Activated CD4-positive, alpha-beta T cell treated with anti-CD3 and anti-CD28 coated beads for 36 hours (primary cell): ENCODE measurements around the gene CACNA1I. TPM values are rescaled to one million over a fixed set of nuclear protein-coding genes. Genes with fewer than 3 reads are reported as not detected.

ENCODE experiments used
- ATAC-seq: fragments of 200-7000 bp; cut with Tn5 transposase; one replicate; pipeline ENCODE4 v1.10.0; 2021; ENCODE audit warnings: mild to moderate bottlenecking, moderate library complexity
- CTCF ChIA-PET: fragments of 350-600 bp; sonication (Branson Sonifier 250); formaldehyde crosslinking; loops from one replicate; lab custom pipeline; 2021; ENCODE audit warnings: antibody characterized with exemption; lab: Charles Lee
- POLR2A ChIA-PET: fragments of 350-600 bp; sonication (Branson Sonifier 250); formaldehyde crosslinking; loops from one replicate; lab custom pipeline; 2021; ENCODE audit warnings: antibody characterized with exemption, inconsistent platforms; lab: Charles Lee
- DNase-seq: peaks from one replicate; pipeline ENCODE4 v3.0.0-alpha.2; 2020
- H3K27ac Mint-ChIP-seq: one replicate; pipeline ENCODE4 v1.8.0; 2021; ENCODE audit warnings: mixed read lengths
- H3K27me3 Mint-ChIP-seq: one replicate; pipeline ENCODE4 v1.8.0; 2021; ENCODE audit warnings: mixed read lengths
- H3K36me3 Mint-ChIP-seq: one replicate; pipeline ENCODE4 v1.8.0; 2021; ENCODE audit warnings: low read depth, mixed read lengths
- H3K4me1 Mint-ChIP-seq: one replicate; pipeline ENCODE4 v1.8.0; 2021; ENCODE audit warnings: mixed read lengths
- H3K4me3 Mint-ChIP-seq: one replicate; pipeline ENCODE4 v1.8.0; 2021; ENCODE audit warnings: mild to moderate bottlenecking, moderate library complexity, mixed read lengths
- H3K9me3 Mint-ChIP-seq: one replicate; pipeline ENCODE4 v1.8.0; 2021; ENCODE audit warnings: low read depth, mixed read lengths
- intact Hi-C, 2 experiments: fragments of 100-400 bp; cut with DNase I in 1 of 2; cut with micrococcal nuclease in 1 of 2; formaldehyde crosslinking; loops; one replicate each; pipeline versions ENCODE4 v1.14.2 to v1.15.1; 2022 to 2024; cut with DNase I, micrococcal nuclease
- total RNA-seq, 2 experiments: library from RNA; stranded (reverse); gene quantifications; one replicate each; pipeline ENCODE4 v1.2.3, GENCODE V29; 2021

Gene CACNA1I
- total RNA-seq, 2 experiments from 2014 or later = 0.37 to 0.39 TPM

DNA sequence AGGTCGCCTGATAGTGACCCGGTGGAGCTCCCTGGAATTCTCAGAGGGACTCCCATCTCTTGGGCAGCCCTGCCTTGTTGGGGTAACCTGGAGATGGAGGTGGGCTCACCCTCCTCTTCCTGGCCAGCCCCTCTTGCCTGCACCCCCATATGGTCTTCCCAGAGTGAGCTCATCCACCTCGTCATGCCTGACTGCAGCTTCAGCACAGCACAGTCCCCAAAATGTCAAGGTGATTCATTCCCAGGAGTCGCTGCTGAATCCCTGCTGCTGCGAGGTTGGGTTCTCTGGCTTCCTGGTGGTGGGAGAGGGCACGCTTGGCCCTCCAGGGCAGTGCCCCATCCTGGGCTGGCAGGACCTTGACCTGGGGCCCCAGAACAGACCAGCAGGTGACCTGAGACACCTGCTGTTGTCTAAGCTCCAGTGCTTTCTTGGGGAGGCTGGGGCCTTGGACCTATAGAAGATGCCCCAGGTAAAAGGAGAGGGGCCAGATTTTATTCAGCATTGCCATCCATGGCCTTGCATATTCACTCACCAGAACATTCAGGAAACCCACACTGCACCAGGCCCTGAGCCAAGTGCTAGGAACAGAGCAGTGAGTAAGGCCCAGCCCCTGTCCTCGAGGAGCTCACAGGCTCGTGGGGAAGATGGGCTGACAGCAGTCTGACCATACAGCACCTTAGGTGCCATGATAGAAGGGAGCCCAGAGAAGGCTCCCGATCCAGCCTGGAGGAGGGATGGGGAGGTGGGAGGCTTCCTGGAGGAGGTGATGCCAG lies 72.9 kb downstream of the CACNA1I start:
- ATAC-seq (no peak), DNase-seq (no peak)
- Mint-ChIP-seq H3K27ac (no peak overlapping the region), H3K27me3 (no peaks in the 10 kb centered on the region), H3K4me3 (no peak overlapping the region), H3K9me3 (peaks cover 3% of the 10 kb centered on the region), H3K36me3 (no peaks in the 10 kb centered on the region), H3K4me1 (no peaks in the 10 kb centered on the region)
- ChIA-PET POLR2A (no interaction called here), CTCF (interaction anchor here (0.6 to 1.0 kb wide), 2 partner anchors 190 to 388 kb away, joined by 3 read pairs; no protein-coding TSS in a partner anchor)
- intact Hi-C loops = no loop called here

DNA sequence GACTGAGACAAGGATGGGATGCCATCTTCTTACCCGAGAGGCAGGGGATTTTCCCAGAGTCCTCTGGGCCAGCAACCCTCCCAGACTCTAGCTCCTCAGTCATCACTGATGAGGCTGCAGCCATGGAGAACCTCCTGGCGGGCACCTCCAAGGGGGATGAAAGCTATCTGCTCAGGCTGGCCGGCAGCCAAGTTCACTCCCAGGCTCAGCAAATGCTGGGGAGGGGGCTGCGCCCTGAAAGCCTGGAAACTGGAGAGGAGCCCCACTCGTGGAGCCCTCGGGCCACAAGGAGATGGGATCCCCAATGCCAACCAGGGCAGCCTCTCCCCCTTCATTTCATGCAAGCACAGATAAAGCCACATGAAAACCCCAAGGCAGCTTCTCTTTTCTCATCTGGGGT lies 75.0 kb downstream of the CACNA1I start:
- no peaks in the 10 kb centered on the region for H3K27me3 Mint-ChIP-seq
- intact Hi-C loops = no loop called here
- no peaks in the 10 kb centered on the region for H3K4me1 Mint-ChIP-seq
- DNase-seq (no peak), ATAC-seq (no peak)
- no peak overlapping the region for H3K27ac Mint-ChIP-seq
- H3K9me3 Mint-ChIP-seq = no peaks in the 10 kb centered on the region
- POLR2A ChIA-PET = no interaction called here
- no peak overlapping the region for H3K4me3 Mint-ChIP-seq
- CTCF ChIA-PET = no interaction called here
- no peaks in the 10 kb centered on the region for H3K36me3 Mint-ChIP-seq

DNA sequence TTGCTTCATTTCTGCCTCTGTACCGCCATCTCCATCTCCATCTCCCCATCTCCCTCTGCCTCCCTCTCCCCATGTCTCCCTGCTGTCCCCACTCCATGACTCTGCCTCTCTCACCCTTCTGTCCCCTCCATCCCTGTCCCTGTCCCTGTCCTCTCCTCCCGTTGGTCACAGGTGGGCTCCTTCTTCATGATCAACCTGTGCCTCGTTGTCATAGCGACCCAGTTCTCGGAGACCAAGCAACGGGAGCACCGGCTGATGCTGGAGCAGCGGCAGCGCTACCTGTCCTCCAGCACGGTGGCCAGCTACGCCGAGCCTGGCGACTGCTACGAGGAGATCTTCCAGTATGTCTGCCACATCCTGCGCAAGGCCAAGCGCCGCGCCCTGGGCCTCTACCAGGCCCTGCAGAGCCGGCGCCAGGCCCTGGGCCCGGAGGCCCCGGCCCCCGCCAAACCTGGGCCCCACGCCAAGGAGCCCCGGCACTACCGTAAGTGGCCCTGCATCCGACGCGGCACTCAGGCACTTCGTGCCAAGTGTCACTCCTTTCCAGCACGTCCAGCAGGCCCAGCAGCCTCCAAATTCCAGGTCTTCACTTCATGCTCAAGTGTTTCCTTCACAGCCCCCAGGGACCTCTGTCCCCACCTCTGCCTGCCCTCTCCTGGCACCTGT lies 76.0 kb downstream of the CACNA1I start:
- ChIA-PET CTCF (interaction anchor here (0.7 kb wide), 1 partner anchor 14 kb away, joined by 3 read pairs; no protein-coding TSS in a partner anchor), POLR2A (no interaction called here)
- no peaks in the 10 kb centered on the region for H3K4me1 Mint-ChIP-seq
- DNase-seq (no peak), ATAC-seq (no peak)
- H3K27ac Mint-ChIP-seq = no peak overlapping the region
- intact Hi-C loops = no loop called here
- no peak overlapping the region for H3K4me3 Mint-ChIP-seq
- H3K27me3 Mint-ChIP-seq = no peaks in the 10 kb centered on the region
- no peaks in the 10 kb centered on the region for H3K9me3 Mint-ChIP-seq
- H3K36me3 Mint-ChIP-seq = no peaks in the 10 kb centered on the region

GRCh38 chr22:39647836-39648629 lies 77.5 kb downstream of the CACNA1I start:
- intact Hi-C loops = no loop called here
- Mint-ChIP-seq H3K4me1 (no peaks in the 10 kb centered on the region), H3K36me3 (no peaks in the 10 kb centered on the region), H3K27ac (no peak overlapping the region), H3K27me3 (no peaks in the 10 kb centered on the region), H3K4me3 (no peak overlapping the region), H3K9me3 (no peaks in the 10 kb centered on the region)
- DNase-seq (no peak), ATAC-seq (no peak)
- ChIA-PET CTCF (interaction anchor here (0.5 kb wide), 1 partner anchor 39 kb away, joined by 5 read pairs; no protein-coding TSS in a partner anchor), POLR2A (interaction anchor here (0.6 kb wide), 1 partner anchor 8 kb away, joined by 3 read pairs; no protein-coding TSS in a partner anchor)

DNA sequence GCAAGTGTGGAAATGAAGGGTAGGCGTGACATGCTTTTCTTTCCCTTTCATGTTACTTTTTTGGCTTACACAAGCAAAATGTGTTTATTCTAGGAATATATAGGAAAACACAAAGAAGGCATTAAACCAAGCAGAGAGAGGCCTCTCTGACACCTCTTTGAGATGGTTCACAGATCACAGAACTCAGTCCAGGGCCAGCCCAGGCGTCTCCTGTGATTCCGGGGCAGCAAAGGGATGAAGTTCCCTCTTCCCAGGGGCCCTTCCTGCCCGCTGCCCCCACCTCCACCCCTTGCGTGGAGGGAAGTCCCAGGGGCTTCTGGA lies 78.0 kb downstream of the CACNA1I start:
- Mint-ChIP-seq H3K4me3 (no peak overlapping the region), H3K27ac (no peak overlapping the region), H3K36me3 (no peaks in the 10 kb centered on the region), H3K4me1 (no peaks in the 10 kb centered on the region), H3K27me3 (no peaks in the 10 kb centered on the region), H3K9me3 (no peaks in the 10 kb centered on the region)
- ATAC-seq (no peak), DNase-seq (no peak)
- intact Hi-C loops = no loop called here
- ChIA-PET CTCF (interaction anchor here (0.5 kb wide), 1 partner anchor 40 kb away, joined by 5 read pairs; no protein-coding TSS in a partner anchor), POLR2A (interaction anchor here (0.6 kb wide), 1 partner anchor 7 kb away, joined by 3 read pairs; no protein-coding TSS in a partner anchor)

GRCh38 chr22:39649500-39650089 lies 79.0 kb downstream of the CACNA1I start:
- ChIA-PET POLR2A (no interaction called here), CTCF (interaction anchor here (0.6 kb wide), 1 partner anchor 119 kb away, joined by 3 read pairs; no protein-coding TSS in a partner anchor)
- Mint-ChIP-seq H3K4me3 (no peak overlapping the region), H3K9me3 (no peaks in the 10 kb centered on the region), H3K27ac (no peak overlapping the region), H3K4me1 (no peaks in the 10 kb centered on the region), H3K27me3 (no peaks in the 10 kb centered on the region), H3K36me3 (no peaks in the 10 kb centered on the region)
- intact Hi-C loops = no loop called here
- no peak for DNase-seq
- ATAC-seq = no peak

GRCh38 chr22:39651053-39651996 lies 80.8 kb downstream of the CACNA1I start:
- no peak overlapping the region for H3K4me3 Mint-ChIP-seq
- no peaks in the 10 kb centered on the region for H3K27me3 Mint-ChIP-seq
- DNase-seq = no peak
- no peak for ATAC-seq
- ChIA-PET POLR2A (no interaction called here), CTCF (interaction anchor here (0.7 kb wide), 1 partner anchor 392 kb away, joined by 3 read pairs; no protein-coding TSS in a partner anchor)
- H3K9me3 Mint-ChIP-seq = no peaks in the 10 kb centered on the region
- H3K4me1 Mint-ChIP-seq = no peaks in the 10 kb centered on the region
- no peak overlapping the region for H3K27ac Mint-ChIP-seq
- no peaks in the 10 kb centered on the region for H3K36me3 Mint-ChIP-seq
- intact Hi-C loops = no loop called here

GRCh38 chr22:39652990-39653786 lies 82.6 kb downstream of the CACNA1I start:
- H3K4me1 Mint-ChIP-seq = peaks cover 16% of the 10 kb centered on the region
- no peaks in the 10 kb centered on the region for H3K27me3 Mint-ChIP-seq
- CTCF ChIA-PET = interaction anchor here (0.5 to 1.0 kb wide), 2 partner anchors 38 to 47 kb away, joined by 4 read pairs; no protein-coding TSS in a partner anchor
- no peaks in the 10 kb centered on the region for H3K36me3 Mint-ChIP-seq
- POLR2A ChIA-PET = no interaction called here
- DNase-seq = no peak
- no peaks in the 10 kb centered on the region for H3K9me3 Mint-ChIP-seq
- intact Hi-C loops = no loop called here
- ATAC-seq = no peak
- no peak overlapping the region for H3K4me3 Mint-ChIP-seq
- no peak overlapping the region for H3K27ac Mint-ChIP-seq

DNA sequence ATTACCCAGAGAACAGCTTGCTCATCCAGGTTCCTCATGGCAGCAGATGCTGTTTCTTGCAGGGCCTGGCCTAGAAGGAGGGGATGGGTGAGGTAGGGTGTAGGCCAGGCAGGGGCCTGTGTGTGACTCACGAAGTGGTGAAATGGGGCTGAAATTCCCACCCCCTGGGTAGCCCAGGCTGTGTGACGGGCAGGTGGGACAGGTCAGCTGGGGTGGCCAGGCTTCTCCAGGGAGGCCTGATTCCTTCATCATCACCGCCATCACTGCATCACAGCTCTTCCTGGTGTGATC lies 83.2 kb downstream of the CACNA1I start:
- H3K4me1 Mint-ChIP-seq = peaks cover 21% of the 10 kb centered on the region
- no peaks in the 10 kb centered on the region for H3K9me3 Mint-ChIP-seq
- ATAC-seq (no peak), DNase-seq (no peak)
- ChIA-PET POLR2A (no interaction called here), CTCF (interaction anchor here (0.5 kb wide), 1 partner anchor 47 kb away, joined by 4 read pairs; no protein-coding TSS in a partner anchor)
- no peaks in the 10 kb centered on the region for H3K36me3 Mint-ChIP-seq
- H3K27me3 Mint-ChIP-seq = no peaks in the 10 kb centered on the region
- no peak overlapping the region for H3K27ac Mint-ChIP-seq
- no peak overlapping the region for H3K4me3 Mint-ChIP-seq
- intact Hi-C loops = no loop called here
